HG02678 (cell line): ENCODE results near the gene AREL1.

Experiments
- ATAC-seq: cut with Tn5 transposase; IDR thresholded peaks from one replicate; pipeline ENCODE4 v1.9.1; 2021; ENCODE audit warnings: mild to moderate bottlenecking, moderate library complexity; ENCODE audit not compliant: unreplicated experiment

AREL1 gene

GRCh38 chr14:74660863-74661262, 52.0 kb downstream of the AREL1 start:
- no peak for ATAC-seq

DNA sequence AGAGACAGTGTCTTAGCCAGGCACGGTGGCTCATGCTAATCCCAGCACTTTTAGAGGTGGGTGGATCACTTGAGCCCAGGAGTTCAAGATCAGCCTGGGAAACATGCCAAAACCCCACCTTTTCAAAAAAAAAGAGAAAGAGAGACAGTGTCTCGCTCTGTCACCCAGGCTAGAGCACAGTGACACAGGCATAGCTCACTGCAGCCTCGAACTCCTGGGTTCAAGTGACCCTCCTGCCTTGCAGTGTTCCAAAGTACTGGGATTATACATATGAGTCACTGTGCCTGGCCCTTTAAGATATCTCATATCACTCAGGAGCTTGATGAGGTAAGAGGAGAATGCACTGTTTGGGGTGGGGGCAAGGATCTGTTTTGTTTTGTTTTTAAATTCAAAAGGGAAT, 52.7 kb downstream of the AREL1 start:
- no peak for ATAC-seq

DNA sequence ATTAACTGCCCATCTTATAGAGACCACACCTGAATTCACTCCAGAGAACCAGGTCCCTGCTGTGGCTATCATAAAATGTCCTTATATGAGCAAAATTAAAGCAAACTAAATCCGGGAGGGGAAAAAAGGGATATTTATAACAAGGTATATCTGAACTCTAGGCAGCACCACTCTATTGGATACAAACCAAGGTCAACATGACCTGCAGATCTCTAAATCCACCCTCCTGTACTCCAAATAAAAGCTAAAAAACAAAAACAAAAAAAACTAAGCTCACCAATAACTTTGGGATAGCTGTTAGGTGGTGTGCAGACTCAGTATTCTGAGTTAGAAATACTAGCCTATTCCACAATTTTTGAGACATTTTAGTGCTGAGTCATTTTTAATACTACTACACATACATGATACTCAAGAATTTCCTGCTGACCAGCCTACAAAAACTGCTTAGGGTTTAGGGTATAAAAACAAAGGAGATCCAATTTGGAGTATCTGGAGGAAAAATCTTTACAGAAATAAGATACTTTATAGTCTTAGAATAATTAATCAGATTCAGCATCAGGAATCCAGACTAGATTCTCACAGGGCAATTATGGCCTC, 54.2 kb downstream of the AREL1 start:
- ATAC-seq: no peak

DNA sequence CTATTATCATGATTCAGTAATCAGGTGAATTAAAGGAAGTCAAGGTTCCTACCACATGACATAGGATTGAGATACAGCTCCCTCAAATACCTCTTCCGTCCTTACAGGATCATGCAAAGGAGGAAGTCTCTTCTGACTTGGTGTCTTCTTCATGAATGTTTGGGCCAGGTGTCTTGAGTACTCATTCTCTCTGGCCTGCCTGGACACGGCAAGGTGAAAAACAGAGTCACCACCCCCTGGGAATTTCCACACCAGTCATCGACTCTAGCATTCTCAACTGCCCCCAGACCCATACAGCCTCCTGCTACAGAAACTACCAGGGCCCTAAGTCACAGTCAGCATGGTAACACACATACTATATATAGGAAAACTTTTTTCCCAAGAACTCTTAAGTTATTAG, 55.9 kb downstream of the AREL1 start:
- ATAC-seq: no peak

DNA sequence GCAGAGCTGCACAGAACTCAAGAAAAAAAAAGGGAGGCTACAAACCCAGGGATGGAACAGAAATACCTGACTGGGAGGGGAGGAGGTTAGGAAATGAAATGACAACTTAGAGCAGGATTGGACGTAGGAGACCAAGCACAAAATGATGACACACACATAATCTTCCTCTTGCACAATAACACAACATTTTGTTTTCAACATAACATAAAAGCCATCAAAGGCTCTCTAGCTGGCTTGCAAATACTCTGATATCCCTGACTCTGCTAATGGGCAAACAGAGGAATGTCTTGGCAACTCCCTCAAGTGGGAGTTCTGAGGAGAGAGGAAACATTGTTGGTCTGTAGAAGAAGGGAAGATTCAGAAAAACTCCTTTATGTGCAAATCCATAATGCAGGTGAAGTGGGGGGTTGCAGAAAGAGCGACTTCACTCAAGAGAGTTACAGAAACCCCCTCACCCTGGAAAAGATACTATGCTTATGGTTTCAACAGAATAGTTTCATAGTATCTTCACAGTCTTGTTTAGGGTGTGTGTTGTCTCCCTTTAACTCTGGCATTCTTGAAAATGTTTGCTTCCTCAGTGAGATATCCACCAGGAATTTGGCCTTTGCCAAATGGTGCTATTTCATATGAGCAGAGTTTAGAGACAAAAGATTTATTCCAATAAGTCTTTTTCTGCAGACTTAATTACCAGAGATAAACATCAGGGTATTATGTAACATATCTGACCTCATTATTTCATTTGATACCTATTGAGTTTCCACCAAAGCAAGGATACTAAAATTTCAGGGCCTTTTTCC, 57.1 kb downstream of the AREL1 start:
- no peak for ATAC-seq

DNA sequence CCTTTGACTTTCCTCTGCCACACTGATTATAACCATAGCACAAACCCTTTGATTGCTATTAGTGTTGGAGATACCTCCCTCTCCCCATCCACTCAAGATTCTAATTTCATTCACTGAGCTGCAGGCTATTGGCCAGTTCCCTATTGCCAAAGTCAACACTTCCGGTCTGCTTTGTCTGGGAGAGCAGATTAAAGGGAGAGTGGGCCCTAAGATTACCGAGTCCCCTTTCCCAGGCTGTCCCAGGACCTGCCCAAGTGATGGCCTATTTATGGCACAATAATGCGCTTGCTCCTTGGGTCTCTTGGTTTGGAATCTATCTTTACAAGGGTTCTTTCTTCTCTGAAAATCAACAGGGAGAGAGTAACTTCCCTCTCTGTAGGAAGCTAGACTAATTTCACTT, 57.9 kb downstream of the AREL1 start:
- no peak for ATAC-seq

DNA sequence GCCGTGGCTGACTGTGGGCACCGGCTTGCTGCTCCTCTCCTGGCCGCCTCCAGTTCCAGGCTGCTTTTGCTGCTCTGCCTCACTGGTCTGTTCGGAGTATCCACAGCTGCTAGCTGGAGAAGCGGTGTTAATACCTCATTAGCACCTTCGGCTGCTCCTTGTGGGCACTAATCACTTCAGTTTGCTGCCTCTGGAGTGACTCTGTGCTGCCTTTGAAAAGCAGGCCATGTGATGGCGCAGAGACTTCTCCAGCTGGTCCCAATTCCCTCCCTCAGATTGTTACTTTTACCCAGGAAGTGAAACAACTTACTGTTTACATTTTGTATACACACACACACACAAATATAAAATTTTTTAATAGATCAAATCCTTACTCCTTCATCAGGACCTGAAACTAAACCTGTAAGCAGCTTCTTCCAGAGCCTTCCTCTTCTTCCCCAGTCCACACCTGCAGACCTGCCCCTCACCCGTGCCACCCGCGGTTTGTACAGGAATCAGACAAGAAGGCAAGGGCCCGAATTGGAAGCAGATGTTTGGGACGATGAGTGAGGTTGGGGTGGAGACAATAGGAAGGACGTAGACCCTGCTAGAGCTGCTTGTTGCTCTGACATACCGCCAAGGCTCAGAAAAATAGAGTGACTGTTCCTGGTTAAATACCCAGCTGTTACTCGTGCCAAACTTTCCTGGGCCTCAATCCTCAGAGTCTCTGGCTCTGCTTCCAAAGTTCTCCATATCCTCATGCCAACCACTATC, 59.3 kb downstream of the AREL1 start:
- ATAC-seq: no peak

DNA sequence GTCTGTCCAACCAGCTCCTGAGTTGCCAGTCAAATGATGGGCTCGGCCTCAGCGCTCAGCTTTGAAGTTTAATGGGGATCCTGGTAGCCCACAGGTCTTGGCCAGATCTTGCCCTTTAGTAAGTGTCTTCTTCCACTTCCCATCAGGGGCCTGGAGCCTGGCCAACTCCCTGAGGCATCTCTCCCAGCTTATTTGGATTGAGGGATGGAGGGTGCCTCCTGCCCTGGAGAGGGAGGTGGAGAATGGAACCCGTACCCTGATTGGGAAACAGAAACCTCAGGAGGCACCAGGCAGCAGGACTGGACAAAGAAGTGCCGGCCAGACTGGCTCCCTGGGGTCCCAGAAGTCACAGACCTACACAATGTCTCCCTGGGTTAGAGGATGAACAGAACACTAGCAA, 60.3 kb downstream of the AREL1 start:
- no peak for ATAC-seq

GRCh38 chr14:74650927-74651686, 61.8 kb downstream of the AREL1 start:
- ATAC-seq: no peak

DNA sequence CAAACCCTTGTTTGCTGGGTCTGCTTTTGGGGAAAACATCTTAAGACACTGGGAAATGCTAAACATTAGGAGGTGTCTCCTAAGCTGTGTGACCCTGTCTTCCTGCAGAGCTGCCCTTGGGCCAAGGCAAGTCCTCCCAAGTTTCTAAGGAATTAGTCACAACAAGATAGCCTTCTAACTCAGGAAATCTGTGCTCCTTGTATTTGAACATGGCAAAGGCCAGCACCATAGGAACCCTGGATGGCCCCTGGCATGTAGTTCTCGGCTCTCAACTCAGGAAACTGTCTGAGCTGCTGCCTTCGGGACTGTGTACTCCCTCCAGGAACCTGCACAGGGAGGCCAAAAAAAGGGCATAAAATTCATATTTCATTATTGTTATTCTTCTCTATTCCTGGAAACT, 63.2 kb downstream of the AREL1 start:
- no peak for ATAC-seq

- no peak for ATAC-seq
These were observed 63.7 kb downstream of the AREL1 start for GRCh38 chr14:74649167-74649566.

DNA sequence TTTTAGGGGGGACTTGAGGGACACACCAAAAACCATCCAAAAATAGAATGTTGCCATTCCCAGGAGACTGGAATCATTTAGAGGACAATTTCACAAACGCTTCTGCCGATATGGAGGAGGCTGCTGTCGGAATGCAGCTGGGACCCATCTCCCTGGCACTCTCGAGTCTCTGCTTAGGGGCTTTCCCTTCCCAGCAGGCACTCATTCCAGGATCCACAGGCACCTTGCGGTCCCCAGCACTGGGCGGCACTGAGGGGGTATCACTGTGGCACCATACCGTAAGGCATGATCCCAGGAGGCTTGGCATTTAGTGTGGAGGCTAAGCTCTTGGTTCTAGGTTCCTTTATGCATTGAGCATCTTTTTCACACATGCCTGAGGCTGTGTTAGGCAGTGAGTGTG, 64.3 kb downstream of the AREL1 start:
- no peak for ATAC-seq

GRCh38 chr14:74647678-74648461, 65.0 kb downstream of the AREL1 start:
- ATAC-seq: no peak

GRCh38 chr14:74647061-74647677, 65.7 kb downstream of the AREL1 start:
- no peak for ATAC-seq

DNA sequence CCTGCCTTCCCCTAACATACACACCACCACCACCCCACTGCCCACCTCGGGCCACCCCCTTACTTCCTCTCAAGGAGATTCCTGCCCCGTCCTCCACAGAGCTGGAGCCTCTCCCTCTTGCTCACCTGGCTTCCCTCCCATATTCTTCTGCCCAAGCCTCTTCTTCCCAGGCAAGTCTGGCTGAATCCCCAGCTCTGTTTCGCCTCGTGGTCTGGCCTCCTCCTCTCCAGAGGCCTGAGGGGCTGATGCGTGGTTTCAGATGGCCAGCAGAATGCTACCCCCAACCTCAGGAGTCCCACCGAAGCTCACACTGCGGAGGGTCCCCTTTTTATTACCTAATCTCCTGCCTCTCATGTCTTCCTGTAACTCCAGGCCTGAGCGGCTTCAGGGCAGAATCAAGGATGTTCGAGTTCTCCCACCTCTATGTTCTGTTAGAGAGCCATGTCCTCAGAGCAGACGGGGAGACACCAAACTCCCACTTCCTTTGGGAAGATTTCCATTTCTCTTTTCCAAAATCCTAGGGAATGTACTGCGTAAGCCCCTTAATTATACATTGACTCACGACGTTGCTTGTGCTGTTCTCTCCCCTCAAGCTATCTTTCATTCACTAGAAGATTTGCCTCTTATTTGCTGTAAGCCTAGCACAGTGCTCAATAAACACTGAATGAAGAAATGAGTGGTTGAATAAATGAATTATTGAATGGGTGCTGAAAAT, 67.0 kb downstream of the AREL1 start:
- no peak for ATAC-seq

- ATAC-seq: no peak
These were observed 67.6 kb downstream of the AREL1 start for GRCh38 chr14:74645244-74645643.

DNA sequence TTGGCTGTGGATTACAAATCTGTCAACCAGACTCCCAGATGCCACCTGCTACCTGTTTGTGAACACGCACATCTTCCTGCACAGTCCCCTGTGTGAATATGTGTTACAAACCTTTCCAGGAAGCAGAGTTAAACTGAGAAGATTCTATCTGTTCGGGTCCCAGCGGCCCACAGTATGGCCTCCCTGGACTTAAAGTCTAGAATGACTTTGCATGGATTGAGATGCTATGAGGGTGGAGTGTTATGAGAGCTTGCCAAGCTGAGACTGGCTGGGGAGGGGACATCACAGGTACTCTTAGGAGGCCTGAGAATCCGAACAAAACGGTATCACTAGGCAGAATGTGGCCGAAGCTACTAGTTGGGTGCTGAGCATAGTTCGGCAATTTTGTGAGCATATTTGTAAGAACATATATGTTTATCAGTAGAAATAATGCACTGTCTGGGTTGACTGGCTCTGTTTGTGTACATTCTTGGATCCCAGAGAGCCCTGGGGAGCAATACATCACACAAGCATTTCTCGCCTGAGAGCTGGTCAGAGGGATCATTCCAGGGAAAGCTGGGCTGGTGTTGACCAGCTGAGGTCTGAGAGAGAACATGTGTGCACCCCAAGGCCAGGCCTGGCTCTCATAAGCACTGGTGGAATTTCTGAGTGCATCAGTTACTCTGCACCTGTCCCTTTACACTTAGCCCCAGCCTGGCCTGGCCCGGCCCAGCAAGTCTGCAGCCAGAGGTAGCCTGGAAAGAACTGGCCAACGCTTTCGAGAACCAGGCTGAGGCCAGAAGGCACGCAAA, 71.1 kb downstream of the AREL1 start:
- no peak for ATAC-seq

DNA sequence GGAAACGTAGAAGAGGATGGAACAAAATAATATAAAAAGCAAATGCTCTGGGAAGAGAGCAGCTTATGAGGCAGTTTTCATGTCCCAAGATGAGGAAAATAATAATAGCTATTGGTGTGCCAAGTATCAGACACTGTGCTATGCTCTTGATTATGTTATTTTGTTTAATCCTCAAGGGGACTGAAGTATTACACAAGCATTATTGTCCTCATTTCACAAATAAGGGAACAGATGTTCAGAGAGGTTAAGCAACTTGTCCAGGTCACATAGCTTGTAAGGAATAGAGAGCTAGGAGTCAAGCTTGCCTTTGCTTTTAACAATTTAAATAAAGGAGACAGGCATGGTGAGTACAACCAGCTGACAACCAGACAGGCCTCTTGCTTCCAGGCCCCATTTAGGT, 73.9 kb downstream of the AREL1 start:
- no peak for ATAC-seq

- ATAC-seq: no peak
These were observed 74.8 kb downstream of the AREL1 start for GRCh38 chr14:74638066-74638465.
